ENCODE measurements around the gene AACS. TPM values are rescaled to one million over a fixed set of nuclear protein-coding genes. Genes with fewer than 3 reads are reported as not detected.
A peak's percentile ranks its signal among the peaks of the same experiment; 100 is the strongest.

AACS gene
- total RNA-seq, 2 donors from 2014 or later = 15.0 to 22.4 TPM

GRCh38 chr12:125064492-125064891 is 743 bp upstream of the AACS start:
- Histone ChIP-seq H3K36me3 (replicated peaks in 1 of 2; ENCODE audit: insufficient read depth in 1 of 2, low read depth in 2 of 2) (no peaks in the 10 kb centered on the region), H3K4me1 (peaks cover 29% of the 10 kb centered on the region), H3K9me3 (no peaks in the 10 kb centered on the region), H3K27me3 (no peaks in the 10 kb centered on the region), H3K27ac (peak overlapping the region in 1 of 4 donors; percentile 53), H3K4me3 (peak overlapping the region; percentile 63 to 82)
- intact Hi-C loops (cut with DNase I) = no loop called here
- DNase-seq (no peak), ATAC-seq (no peak)
- 47 to 56% methylated on average over 5 of the region's 5 CpGs for WGBS, 2 donors
- no peak for TF ChIP-seq POLR2A (IDR thresholded peaks at IDR 0.05)
- no peak for TF ChIP-seq CTCF (IDR thresholded peaks at IDR 0.05)

GRCh38 chr12:125065919-125066570 is 810 bp downstream of the AACS start:
- Histone ChIP-seq H3K27me3 (no peaks in the 10 kb centered on the region), H3K36me3 (replicated peaks in 1 of 2; ENCODE audit: insufficient read depth in 1 of 2, low read depth in 2 of 2) (no peaks in the 10 kb centered on the region), H3K9me3 (no peaks in the 10 kb centered on the region), H3K27ac (peak overlapping the region in 3 of 4 donors; percentile 53 to 75 (median 62)), H3K4me1 (peaks cover 30% of the 10 kb centered on the region), H3K4me3 (peak overlapping the region; percentile 63 to 82)
- ATAC-seq (no peak), DNase-seq (no peak)
- no peak for TF ChIP-seq CTCF (IDR thresholded peaks at IDR 0.05)
- no peak for TF ChIP-seq POLR2A (IDR thresholded peaks at IDR 0.05)
- 42 to 53% methylated on average over 12 to 18 of the region's 18 CpGs for WGBS, 2 donors
- intact Hi-C loops (cut with DNase I) = no loop called here

- Histone ChIP-seq H3K27ac (no peak overlapping the region), H3K27me3 (no peaks in the 10 kb centered on the region), H3K4me1 (peaks cover 30% of the 10 kb centered on the region), H3K36me3 (replicated peaks in 1 of 2; ENCODE audit: insufficient read depth in 1 of 2, low read depth in 2 of 2) (no peaks in the 10 kb centered on the region), H3K9me3 (no peaks in the 10 kb centered on the region), H3K4me3 (no peak overlapping the region)
- intact Hi-C loops (cut with DNase I) = no loop called here
- no peak for ATAC-seq
- DNase-seq = no peak
- 81 to 93% methylated on average over 6 of the region's 6 CpGs for WGBS, 2 donors
- no peak for TF ChIP-seq POLR2A (IDR thresholded peaks at IDR 0.05)
- TF ChIP-seq CTCF (IDR thresholded peaks at IDR 0.05) = no peak
Observed at GRCh38 chr12:125068391-125068790, 3.2 kb downstream of the AACS start.

- intact Hi-C loops (cut with DNase I) = no loop called here
- peaks cover 27% of the 10 kb centered on the region for H3K4me1 ChIP-seq
- TF ChIP-seq POLR2A (IDR thresholded peaks at IDR 0.05) = no peak
- TF ChIP-seq CTCF (IDR thresholded peaks at IDR 0.05) = no peak
- H3K4me3 ChIP-seq = no peak overlapping the region
- no peaks in the 10 kb centered on the region for H3K27me3 ChIP-seq
- 31 to 37% methylated on average over 5 to 8 of the region's 8 CpGs for WGBS, 2 donors
- ATAC-seq (no peak), DNase-seq (no peak)
- H3K9me3 ChIP-seq = no peaks in the 10 kb centered on the region
- no peak overlapping the region for H3K27ac ChIP-seq
- no peaks in the 10 kb centered on the region for H3K36me3 ChIP-seq (replicated peaks in 1 of 2; ENCODE audit: insufficient read depth in 1 of 2, low read depth in 2 of 2)
Observed at GRCh38 chr12:125069616-125070015, 4.4 kb downstream of the AACS start.

GRCh38 chr12:125070112-125070511 is 4.9 kb downstream of the AACS start:
- ATAC-seq = no peak
- intact Hi-C loops (cut with DNase I) = no loop called here
- TF ChIP-seq POLR2A (IDR thresholded peaks at IDR 0.05) = no peak
- TF ChIP-seq CTCF (IDR thresholded peaks at IDR 0.05) = no peak

More at GRCh38 chr12:125070112-125070511, 4.9 kb downstream of the AACS start:
- H3K27me3 ChIP-seq = no peaks in the 10 kb centered on the region
- no peaks in the 10 kb centered on the region for H3K36me3 ChIP-seq (replicated peaks in 1 of 2; ENCODE audit: insufficient read depth in 1 of 2, low read depth in 2 of 2)
- DNase-seq = no peak
- no peaks in the 10 kb centered on the region for H3K9me3 ChIP-seq
- 78 to 88% methylated on average over 6 of the region's 6 CpGs for WGBS, 2 donors
- H3K4me3 ChIP-seq = no peak overlapping the region
- H3K4me1 ChIP-seq = peaks cover 24% of the 10 kb centered on the region
- no peak overlapping the region for H3K27ac ChIP-seq

Measured in body of pancreas (tissue), 4 donors.